Panc1 (cell line): ENCODE measurements around the gene UBIAD1.

Source experiments
- POLR2AphosphoS5 ChIP-seq: IDR thresholded peaks from 2 replicates; pipeline ENCODE4 v1.6.1; 2012; ENCODE audit warnings: mild to moderate bottlenecking, low read depth, low read length, moderate library complexity
- SIN3A ChIP-seq: IDR thresholded peaks from 2 replicates; pipeline ENCODE4 v1.6.1; 2012; ENCODE audit warnings: low read depth, mild to moderate bottlenecking, low read length, moderate library complexity, borderline replicate concordance; ENCODE audit not compliant: insufficient read depth
- TCF7L2 ChIP-seq: IDR thresholded peaks from 2 replicates; pipeline ENCODE4 v1.6.1; 2011; ENCODE audit warnings: mild to moderate bottlenecking, low read depth, low read length, inconsistent platforms
- TF ChIP-seq, protein P1 (sequence below): fragments of 450-650 bp; IDR thresholded peaks from 2 replicates; pipeline ENCODE4 v1.5.1; 2017; ENCODE audit warnings: mild to moderate bottlenecking
- TF ChIP-seq, protein P2 (sequence below), 2 experiments: IDR thresholded peaks; 2 replicates each; pipeline ENCODE4 v1.6.1; 2011 to 2012; ENCODE audit warnings: low read depth in 2 of 2, control low read depth in 1 of 2, low read length in 1 of 2, mild to moderate bottlenecking in 1 of 2, moderate library complexity in 1 of 2; ENCODE audit not compliant: insufficient read depth in 1 of 2

- TF ChIP-seq, protein P1, sequence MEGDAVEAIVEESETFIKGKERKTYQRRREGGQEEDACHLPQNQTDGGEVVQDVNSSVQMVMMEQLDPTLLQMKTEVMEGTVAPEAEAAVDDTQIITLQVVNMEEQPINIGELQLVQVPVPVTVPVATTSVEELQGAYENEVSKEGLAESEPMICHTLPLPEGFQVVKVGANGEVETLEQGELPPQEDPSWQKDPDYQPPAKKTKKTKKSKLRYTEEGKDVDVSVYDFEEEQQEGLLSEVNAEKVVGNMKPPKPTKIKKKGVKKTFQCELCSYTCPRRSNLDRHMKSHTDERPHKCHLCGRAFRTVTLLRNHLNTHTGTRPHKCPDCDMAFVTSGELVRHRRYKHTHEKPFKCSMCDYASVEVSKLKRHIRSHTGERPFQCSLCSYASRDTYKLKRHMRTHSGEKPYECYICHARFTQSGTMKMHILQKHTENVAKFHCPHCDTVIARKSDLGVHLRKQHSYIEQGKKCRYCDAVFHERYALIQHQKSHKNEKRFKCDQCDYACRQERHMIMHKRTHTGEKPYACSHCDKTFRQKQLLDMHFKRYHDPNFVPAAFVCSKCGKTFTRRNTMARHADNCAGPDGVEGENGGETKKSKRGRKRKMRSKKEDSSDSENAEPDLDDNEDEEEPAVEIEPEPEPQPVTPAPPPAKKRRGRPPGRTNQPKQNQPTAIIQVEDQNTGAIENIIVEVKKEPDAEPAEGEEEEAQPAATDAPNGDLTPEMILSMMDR: no peak
- TF ChIP-seq, protein P2, sequence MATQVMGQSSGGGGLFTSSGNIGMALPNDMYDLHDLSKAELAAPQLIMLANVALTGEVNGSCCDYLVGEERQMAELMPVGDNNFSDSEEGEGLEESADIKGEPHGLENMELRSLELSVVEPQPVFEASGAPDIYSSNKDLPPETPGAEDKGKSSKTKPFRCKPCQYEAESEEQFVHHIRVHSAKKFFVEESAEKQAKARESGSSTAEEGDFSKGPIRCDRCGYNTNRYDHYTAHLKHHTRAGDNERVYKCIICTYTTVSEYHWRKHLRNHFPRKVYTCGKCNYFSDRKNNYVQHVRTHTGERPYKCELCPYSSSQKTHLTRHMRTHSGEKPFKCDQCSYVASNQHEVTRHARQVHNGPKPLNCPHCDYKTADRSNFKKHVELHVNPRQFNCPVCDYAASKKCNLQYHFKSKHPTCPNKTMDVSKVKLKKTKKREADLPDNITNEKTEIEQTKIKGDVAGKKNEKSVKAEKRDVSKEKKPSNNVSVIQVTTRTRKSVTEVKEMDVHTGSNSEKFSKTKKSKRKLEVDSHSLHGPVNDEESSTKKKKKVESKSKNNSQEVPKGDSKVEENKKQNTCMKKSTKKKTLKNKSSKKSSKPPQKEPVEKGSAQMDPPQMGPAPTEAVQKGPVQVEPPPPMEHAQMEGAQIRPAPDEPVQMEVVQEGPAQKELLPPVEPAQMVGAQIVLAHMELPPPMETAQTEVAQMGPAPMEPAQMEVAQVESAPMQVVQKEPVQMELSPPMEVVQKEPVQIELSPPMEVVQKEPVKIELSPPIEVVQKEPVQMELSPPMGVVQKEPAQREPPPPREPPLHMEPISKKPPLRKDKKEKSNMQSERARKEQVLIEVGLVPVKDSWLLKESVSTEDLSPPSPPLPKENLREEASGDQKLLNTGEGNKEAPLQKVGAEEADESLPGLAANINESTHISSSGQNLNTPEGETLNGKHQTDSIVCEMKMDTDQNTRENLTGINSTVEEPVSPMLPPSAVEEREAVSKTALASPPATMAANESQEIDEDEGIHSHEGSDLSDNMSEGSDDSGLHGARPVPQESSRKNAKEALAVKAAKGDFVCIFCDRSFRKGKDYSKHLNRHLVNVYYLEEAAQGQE (IDR thresholded peaks at IDR 0.05; ENCODE audit: insufficient read depth in 1 of 2, low read depth in 2 of 2, low read length in 1 of 2): no peak
- TF ChIP-seq POLR2AphosphoS5 (no peak), SIN3A (no peak), TCF7L2 (no peak)
Measured at GRCh38 chr1:11294951-11295350, 22.0 kb downstream of the UBIAD1 start.
